Activated naive CD4-positive, alpha-beta T cell treated with Interleukin-2 at 50 U/mL for 16 hours (primary cell): ENCODE measurements around the gene EGFL7.
"Not testable (repeated sequence)": the region's sequence is repeated elsewhere in the genome, so short reads cannot be mapped to it uniquely, and the experiment has no call there.

ENCODE experiments used
- DNase-seq: peaks from one replicate; pipeline ENCODE4 v3.0.0-alpha.2; 2020

The EGFL7 gene

GRCh38 chr9:136690104-136690805, 27.5 kb downstream of the EGFL7 start:
- no peak for DNase-seq

- DNase-seq: no peak
These were observed 28.1 kb downstream of the EGFL7 start for GRCh38 chr9:136690806-136691261.

GRCh38 chr9:136691316-136692184, 28.8 kb downstream of the EGFL7 start:
- no peak for DNase-seq

- DNase-seq: no peak
These were observed 29.7 kb downstream of the EGFL7 start for GRCh38 chr9:136692185-136693134.

- DNase-seq: no peak
These were observed 30.4 kb downstream of the EGFL7 start for GRCh38 chr9:136693135-136693489.

- DNase-seq: peak; percentile 11
These were observed 30.9 kb downstream of the EGFL7 start for GRCh38 chr9:136693490-136694162.

GRCh38 chr9:136694163-136694871, 31.6 kb downstream of the EGFL7 start:
- DNase-seq: peak; percentile 14

GRCh38 chr9:136694872-136695247, 32.1 kb downstream of the EGFL7 start:
- no peak for DNase-seq

GRCh38 chr9:136695435-136695895, 32.7 kb downstream of the EGFL7 start:
- DNase-seq: no peak

- no peak for DNase-seq
These were observed 33.2 kb downstream of the EGFL7 start for GRCh38 chr9:136695955-136696354.

- no peak for DNase-seq
These were observed 33.8 kb downstream of the EGFL7 start for GRCh38 chr9:136696502-136696901.

- no peak for DNase-seq
These were observed 34.6 kb downstream of the EGFL7 start for GRCh38 chr9:136697146-136697820.

GRCh38 chr9:136697821-136698526, 35.3 kb downstream of the EGFL7 start:
- DNase-seq: no peak

GRCh38 chr9:136698635-136699246, 36.0 kb downstream of the EGFL7 start:
- no peak for DNase-seq

- no peak for DNase-seq
These were observed 37.6 kb downstream of the EGFL7 start for GRCh38 chr9:136700304-136700703.

- peak; percentile 75 for DNase-seq
These were observed 38.4 kb downstream of the EGFL7 start for GRCh38 chr9:136700959-136701667.

GRCh38 chr9:136701668-136702053, 38.9 kb downstream of the EGFL7 start:
- no peak for DNase-seq

GRCh38 chr9:136703276-136703860, 40.7 kb downstream of the EGFL7 start:
- DNase-seq: no peak

GRCh38 chr9:136704741-136705140, 42.0 kb downstream of the EGFL7 start:
- DNase-seq: not testable (repeated sequence)
